Muscle of arm (tissue), 12 donors: ENCODE results near the gene COX6A1. TPM values are rescaled to one million over a fixed set of nuclear protein-coding genes. Genes with fewer than 3 reads are reported as not detected.
"Not testable (repeated sequence)": the region's sequence is repeated elsewhere in the genome, so short reads cannot be mapped to it uniquely, and the experiment has no call there.

Source experiments
- DNase-seq: peaks from one replicate; pipeline ENCODE4 v3.0.0-alpha.2; 2013
- polyA plus RNA-seq, 12 donors: library from polyadenylated mRNA; unstranded; fragments of 120-200 nt; gene quantifications; one replicate each; pipeline ENCODE4 v1.2.1, GENCODE V29; 2013; ENCODE audit not compliant: insufficient read length in 12 of 12

The COX6A1 gene
- polyA plus RNA-seq, 12 donors: 80.1 to 195 (median 107) TPM; not detected in 1

DNA sequence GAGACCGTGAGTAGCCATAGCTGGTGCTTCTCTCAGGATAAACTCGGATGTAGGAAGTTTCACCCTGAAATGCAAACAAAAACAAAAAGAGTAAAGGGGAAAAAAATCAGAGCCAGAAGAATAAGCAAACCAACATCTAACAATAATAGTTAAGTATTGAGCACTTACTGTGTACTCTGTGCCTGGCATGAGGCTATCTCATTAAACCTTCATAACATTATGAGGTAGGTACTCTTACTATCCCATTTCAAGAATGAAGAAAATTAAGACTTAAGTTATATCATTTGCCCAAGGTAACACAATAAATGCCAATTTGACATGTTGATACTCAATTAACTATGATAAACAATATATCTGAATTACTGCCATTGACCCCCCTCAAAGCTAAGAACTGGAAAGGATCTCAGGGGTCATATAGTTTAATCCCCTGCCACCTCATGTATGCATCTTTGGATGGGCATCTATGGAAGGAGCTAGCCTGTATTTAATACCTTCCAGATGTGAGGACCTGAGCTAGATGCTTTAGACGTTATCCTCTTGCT lies 24.3 kb downstream of the COX6A1 start:
- DNase-seq: no peak

DNA sequence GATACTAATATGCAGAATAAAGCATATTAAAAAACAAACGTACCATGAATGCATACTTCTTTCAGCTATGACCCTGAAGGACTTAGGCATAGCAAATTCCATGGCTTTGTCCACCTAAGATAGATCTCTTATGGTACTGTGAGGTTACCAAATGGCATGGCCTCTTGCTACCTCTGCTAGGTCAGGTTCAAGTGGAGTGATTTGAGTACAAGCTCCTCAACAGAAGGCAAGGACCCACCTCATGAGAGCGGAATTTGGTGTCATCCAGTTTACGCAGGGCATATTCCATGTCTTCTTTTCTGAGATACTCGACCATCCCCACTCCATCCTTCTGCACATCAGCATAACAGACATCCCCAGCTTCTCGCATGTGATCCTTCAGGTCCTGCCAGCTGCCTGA lies 25.8 kb downstream of the COX6A1 start:
- DNase-seq: no peak

DNA sequence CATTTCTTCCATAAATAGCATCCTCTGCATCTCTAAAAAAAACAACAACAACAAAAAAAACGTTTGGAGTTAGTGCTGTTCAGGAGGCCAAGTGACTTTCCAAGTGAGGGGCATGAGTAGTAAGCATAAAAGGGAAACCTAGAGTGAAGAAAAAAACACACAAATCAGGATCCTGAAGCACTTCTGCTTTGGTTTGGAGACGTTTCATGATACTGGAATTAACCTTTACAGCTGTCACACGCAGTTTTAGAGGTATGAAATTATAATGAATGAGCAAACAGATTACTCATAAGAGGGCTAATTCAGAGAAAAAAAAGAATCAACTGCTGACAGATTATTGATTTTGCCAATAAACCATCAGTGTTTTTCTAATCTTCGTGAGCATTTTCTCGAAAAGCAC lies 27.8 kb downstream of the COX6A1 start:
- no peak for DNase-seq

DNA sequence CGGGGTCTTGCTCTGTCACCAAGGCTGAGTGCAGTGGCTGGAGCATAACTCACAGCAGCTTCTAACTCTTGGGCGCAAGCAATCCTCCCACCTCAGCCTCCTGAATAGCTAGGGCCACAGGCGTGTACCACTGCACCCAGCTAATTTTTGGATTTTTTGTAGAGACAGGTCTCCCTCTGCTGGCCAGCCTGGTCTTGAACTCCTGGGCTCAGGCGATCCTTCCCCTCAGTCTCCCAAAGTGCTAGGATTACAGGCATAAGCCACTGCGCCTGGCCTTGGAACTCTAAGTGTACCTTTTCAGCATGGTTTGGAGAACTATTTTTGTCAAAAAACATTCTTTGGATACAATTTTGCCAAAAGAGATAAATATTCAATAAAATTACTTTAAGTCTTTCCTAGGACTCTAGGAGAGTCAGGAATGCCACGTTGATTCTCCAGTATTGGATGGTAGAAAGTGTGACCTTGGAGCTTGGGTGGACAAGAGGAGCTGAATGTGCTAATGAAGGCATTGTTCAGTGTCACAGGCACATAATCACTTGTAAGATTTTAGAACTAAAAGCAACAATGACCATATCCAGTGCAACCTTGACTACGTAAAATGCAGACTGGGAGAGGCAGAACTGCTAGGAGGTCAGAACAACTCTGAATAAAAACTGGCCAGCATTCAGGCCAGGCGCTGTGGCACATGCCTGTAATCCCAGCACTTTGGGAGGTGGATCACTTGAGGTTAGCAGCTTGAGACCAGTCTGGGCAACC lies 28.8 kb downstream of the COX6A1 start:
- DNase-seq: peak; percentile 32

DNA sequence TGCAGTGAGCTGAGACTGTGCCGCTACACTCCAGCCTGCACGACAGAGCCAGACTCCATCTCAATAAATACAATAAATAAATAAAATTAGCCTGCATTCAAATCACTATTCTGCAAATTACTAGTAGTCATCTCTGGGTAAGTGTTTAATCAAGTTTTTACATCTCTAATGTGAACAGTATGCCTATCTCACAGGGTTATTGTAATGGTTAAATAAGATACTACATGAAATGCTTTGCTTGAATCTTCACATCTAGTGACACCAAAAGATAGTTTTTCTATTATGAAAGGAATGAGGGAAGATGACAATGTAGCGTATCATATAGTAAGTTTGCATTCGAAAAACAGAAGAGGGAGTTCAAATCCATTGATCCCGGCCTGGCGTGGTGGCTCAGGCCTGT lies 29.5 kb downstream of the COX6A1 start:
- DNase-seq: no peak

DNA sequence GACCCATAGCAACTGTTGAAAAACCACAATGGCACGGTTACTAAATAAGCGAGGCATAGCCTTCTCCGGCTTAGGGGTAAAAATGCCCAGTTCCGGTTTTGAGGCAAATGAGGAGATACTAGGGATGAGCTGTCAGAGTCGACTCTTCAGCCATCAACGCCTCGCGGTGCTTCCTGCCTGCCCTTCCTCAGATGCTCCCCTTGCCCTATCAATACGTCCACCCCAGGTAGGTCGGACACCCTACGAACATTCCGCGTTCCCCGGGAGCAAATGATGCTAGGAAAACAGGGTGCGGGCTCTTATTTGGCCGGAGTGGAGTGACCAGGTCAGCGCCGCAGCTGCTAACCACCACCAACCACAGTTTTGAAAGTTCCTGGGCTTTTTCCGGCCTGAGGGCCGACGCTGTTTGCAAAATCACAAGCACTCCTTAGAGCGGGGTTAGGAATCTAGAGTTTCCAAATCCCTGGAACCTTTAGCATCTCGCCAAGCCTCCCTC lies 30.5 kb downstream of the COX6A1 start:
- peak; percentile 30 for DNase-seq

DNA sequence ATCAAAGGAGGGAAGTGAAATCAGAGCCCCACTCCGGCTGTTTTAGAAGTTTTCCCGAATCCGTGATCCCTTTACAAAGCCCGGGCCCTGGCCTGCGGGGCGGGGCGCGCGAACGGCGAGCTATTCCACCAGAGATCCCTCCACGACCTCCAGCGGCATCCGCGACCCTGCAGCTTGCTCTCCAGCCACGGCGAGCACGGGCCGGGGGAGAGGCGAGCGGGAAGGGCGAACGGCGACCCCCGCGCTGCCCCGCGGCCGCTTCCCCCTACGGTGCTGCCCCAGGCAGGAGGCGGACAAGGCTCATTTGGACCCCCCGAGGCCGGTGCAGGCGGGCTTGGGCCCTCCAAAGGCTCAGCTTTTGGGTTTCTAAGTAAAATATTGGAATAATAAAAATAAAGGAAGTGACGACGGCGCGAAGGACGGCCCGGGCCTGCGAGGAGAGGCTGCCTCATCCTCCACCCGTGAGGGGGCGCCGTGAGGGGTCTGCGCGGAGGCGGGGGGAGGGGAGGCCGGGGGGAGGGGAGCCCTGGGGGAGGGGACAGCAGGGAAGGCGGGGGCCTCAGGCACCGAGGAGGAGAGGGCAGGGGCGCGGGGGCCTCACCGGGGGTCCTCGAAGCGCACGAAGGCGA lies 31.0 kb downstream of the COX6A1 start:
- peak; percentile 54 for DNase-seq

DNA sequence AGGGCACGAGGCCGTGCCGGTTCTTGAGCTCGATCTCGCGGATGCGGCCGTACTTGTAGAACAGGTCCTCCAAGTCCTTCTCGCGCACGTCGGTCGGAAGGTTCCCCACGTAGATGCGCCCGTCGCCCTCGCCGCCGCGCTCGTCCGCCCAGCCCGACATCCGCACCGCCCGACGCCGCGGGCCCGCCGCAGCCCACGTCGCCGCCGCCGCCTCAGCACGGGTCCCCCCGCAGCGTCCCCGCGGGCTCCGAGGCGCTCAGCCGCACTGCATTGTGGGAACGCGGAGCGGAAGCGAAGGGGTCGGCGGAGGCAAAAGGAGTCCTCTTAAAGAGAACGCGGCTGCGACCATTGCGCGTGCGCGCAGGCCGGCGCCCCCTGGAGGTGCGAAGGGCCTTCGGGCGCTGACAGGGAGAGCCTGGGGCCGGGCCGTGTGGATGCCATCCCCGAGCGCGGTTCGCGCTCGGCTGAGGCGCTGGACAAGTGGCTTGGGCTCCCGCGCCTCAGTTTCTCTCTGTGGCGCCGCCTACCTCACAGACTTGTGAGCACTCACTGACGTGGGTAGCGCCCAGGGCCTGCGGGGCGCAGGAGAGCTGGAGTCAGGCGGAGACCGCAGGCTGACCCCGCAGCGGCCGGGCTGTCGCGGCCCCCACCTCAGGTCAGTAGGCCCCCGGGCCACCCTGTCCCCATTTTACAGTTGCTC lies 31.7 kb downstream of the COX6A1 start, which contains the start of gene SRSF9:
TSS of gene SRSF9 (minus strand) at position 299 of the 700 bp plus-strand sequence. CDS start at position 160, 139 bp downstream.
- DNase-seq: peak; percentile 99

DNA sequence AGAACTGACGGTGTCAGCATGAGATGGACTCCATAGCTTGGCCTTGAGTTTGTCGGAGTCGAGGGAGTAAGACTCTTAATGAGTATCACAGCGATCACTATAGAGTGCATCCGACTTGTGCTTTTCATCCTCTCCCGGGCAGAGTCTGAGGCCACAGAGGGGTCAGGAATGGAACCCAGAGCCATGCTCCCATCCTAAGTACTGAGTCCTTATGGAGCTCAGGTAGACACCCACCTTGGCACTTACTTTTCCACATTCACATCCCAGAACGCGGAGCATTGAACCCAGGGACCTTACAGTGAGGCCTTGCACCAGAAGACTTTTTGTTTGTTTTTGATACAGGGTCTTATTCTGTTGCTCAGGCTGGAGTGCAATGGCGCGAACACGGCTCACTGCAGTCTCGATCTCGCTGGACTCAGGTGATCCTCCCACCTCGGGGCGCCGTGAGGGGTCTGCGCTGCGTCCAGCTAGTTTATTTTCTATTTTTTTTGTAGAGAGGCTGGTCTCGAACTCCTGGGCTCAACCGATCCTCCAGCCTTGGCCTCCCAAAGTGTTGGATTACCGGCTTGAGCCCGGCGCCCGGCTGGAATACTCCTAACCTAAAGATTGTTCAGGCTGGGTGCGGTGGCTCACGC lies 32.4 kb downstream of the COX6A1 start:
- no peak for DNase-seq

DNA sequence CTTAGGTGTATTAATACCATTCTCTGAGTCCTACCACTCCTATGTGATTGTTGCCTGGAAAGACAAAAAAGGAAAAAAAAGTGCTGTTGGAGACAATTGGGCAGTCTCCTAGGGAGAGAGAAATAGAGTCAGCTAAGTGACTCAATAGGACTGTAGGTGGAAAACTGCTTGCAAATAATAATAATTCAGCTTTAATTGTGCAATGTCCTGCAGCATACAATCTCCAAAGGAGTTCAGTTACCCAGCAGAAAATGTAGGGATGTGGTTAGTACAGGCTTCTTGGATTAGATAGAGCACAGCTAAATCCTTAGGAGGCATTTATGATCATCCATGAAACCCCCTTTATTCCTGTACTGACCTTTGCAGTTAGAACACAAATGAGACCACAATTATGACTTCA lies 34.6 kb downstream of the COX6A1 start:
- DNase-seq: no peak

DNA sequence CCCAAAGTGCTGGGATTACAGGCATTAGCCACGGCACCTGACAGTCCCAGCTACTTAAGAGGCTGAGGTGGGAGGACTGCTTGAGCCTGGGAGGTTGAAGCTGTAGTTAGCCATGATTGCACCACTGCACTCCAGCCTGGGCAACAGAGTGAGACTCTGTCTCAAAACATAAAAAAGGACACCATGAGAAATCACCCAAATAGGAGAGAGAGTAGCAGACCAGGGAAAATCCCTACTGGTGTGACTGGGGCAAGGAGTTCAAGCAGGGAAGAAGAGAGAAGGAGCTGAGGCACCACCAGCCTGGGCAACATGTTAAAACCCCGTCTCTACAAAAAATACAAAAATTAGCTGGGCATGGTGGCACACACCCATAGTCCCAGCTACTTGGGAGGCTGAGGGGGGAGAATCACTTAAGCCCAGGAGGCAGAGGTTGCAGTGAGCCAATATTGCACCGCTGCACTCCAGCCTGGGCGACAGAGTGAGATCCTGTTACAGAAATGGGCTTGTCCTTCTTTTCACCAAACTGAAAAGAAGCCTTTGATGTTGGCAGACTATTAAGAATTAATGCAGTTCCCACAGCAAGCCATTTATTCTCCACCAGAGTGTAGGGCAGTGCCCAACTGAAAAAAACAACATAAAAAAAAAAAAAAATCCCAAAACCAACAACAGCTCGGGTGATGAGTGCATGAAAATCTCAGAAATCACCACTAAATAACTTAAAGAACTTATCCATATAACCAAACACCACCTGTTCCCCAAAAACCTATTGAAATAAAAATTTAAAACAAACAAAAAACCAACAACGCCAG lies 36.1 kb downstream of the COX6A1 start:
- DNase-seq: no peak

DNA sequence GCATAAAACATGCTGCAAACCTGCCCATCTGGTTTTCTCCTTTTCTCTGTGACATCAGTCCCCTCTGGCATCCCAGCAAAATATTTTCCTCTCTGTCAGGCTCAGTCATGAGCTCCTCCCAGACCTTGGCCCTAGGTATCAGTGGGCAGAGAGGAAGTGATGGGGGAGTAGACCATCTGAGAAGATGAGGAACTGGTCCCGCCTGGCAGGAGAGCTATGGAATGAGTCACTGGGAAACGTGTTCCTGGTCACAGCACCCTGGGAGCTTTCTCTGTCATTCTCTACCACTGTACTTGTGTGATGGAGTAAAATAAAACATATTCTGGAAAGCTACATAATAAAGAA lies 36.7 kb downstream of the COX6A1 start:
- peak; percentile 25 for DNase-seq

DNA sequence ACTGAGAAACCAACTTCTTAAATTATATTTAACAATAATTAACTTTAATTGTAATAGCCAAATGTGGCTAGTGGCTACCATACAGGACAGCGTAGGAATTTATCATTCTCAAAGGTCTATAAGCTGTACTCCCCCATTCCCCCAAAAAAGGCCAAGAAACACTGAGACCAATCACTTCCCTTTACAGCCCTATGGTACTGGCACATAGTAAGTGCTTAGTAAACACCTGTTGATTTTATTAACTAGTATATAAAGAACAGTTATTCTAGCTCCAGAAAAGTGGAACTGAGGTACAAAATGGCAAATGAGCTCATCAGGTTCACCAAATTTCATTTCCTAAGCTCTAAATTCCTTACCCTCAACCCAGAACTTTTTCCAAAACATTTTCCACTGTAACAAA lies 37.7 kb downstream of the COX6A1 start:
- DNase-seq: no peak

DNA sequence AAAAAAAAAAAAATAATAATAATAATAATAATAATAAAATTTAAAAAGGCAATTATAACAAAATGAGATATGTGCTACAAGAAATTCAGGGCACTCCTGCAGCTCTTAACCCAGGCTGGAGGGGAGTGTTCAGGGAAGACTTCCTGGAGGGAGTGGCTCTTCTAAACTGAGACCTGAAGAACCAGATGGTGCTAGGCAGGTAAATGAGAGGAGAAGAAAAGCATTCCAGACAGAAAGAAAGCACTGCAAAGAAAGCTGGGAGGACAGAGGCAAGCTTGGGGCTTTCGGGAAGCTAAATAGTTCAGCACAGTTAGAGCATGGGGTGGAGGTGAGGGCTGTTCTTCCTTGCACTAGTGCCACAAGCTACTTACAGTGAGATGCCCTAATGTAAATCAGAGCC lies 41.5 kb downstream of the COX6A1 start:
- no peak for DNase-seq

DNA sequence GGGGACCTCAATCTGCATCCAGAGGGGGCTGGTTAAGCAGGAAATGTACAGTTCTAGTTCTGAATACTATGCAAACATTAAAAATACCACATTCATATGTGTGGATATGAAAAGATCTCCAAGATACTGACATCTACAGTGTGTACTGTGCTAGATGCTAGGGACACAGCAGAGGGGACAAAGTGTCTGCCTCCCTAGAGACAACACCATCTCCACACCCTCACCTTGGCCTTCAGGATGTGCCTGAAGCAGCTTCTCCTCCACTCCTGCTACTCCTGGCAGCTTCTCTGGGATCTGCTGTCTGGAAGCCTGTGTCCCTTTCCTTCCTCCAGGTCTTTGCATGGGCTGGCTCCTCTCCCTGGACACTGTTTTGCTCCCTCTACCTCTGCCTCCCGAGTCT lies 42.3 kb downstream of the COX6A1 start:
- no peak for DNase-seq

DNA sequence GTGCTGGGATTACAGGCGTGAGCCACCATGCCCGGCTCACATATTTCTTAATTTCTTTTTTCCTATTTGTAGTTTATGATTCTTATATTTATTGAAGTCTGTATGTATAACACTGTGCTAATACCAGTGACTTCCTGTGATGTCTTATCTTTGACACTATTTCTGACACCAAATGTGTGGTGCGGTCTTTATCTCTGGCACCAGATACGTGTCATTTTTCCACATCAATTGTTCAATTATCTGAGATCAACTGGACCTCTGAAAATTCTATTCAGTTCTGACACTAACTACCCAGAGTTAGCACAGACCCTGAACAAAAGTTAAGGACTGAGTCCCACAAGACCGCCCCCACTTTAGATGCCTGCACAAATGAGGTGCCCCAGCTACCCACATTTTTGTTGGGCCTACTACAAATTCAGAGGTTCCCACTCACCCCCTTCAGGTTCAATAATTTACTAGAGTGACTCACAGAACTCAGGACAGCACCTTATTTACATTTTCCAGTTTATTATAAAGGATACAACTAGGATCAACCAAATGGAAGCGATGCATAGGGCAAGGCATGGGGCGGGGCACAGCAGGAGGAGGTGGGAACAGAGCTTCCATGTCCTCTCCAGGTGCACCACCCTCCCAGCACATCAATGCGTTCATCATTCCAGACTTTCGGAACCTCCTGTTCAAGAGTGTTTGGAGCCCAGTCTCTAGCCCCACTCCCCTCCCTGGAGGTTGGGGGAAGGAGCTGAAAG lies 43.3 kb downstream of the COX6A1 start:
- no peak for DNase-seq

DNA sequence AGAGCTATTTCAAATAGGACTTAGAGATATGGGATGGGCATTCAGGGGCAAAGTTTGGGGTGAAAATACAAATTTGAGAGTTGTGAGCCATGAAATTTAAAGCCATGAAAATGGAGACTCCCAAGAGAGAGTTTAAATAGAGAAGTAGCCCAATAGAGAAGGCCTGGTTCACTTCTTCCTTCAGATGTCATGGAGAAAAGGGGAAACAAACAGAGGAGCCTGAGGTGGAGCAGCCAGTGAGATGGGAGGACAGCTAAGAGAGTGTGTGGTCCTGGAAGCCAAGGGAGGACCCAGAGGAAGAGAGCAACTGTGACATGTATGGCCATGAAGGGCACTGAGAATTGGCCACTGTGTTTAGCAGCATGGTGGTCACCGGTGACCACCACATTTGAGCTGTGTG lies 45.7 kb downstream of the COX6A1 start:
- no peak for DNase-seq

DNA sequence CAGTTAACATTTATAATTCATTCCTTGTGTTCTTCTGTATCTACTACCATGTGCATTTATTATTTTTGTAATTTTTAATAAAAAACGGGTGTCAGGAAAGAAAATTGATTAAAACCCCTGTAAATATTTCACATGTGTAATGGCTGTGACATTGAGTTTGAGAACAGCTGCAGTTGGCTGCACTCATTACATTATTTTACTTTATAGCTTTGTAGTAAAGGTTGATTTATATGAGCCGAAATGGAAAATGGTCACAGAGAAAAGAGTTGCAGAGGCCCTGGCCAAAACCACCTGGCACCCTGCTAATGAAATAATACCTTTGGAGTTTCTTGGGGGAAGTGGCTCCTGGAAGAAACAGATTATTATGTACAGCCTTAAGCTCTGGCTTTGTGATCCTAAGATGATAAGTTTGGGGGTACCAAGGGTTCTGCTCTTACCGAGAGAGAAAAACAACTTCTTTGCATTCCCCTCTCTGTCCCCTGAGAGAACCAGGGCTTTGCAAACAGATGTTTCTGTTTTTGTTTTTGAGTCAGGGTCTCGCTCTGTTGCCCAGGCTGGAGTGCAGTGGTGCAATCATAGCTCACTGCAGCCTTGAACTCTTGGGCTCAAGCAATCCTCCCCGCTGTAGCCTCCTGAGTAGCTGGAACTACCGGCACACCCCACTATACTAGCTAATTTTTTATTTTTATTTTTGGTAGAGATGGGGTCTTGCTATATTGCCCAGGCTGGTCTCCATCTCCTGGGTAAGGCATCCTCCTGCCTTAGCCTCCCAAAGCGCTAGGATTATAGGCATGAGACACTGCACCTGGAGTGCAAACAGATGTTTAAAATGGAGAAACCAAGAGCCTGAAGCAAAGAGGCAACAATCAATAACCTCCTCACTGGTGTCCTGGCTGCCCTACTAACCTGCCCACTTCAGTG lies 48.3 kb downstream of the COX6A1 start:
- no peak for DNase-seq

DNA sequence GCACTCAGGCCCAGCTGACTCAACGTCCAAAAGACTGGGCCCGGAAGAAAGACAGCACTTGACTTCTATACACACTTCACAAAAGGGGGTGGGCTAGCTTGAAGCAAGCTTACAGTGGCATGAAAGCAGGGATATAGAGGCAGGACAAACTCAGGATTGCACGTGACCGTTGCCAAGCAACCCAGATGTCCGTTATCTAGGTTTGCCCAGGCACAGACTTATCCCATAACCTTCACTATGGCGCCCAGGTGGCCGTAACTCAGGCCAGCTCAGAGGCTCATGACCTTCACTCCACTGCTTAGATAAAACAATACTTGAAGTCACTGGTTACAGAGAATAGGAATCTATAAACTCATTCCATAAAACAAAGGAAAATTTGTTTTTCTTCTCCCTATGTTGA lies 49.6 kb downstream of the COX6A1 start:
- not testable (repeated sequence) for DNase-seq
